GM19043 (cell line): Measurements from ENCODE around the gene GSG1L2.

Experiments used
- ATAC-seq: cut with Tn5 transposase; IDR thresholded peaks from one replicate; pipeline ENCODE4 v1.9.1; 2021; ENCODE audit warnings: low read depth; ENCODE audit not compliant: unreplicated experiment

GSG1L2 gene

GRCh38 chr17:9825641-9826150, 3.8 kb upstream of the GSG1L2 start, which contains the start of gene GLP2R:
Gene GLP2R (plus strand): TSS chr17:9825924. CDS start chr17:9826064, 140 bp downstream.
- no peak for ATAC-seq

DNA sequence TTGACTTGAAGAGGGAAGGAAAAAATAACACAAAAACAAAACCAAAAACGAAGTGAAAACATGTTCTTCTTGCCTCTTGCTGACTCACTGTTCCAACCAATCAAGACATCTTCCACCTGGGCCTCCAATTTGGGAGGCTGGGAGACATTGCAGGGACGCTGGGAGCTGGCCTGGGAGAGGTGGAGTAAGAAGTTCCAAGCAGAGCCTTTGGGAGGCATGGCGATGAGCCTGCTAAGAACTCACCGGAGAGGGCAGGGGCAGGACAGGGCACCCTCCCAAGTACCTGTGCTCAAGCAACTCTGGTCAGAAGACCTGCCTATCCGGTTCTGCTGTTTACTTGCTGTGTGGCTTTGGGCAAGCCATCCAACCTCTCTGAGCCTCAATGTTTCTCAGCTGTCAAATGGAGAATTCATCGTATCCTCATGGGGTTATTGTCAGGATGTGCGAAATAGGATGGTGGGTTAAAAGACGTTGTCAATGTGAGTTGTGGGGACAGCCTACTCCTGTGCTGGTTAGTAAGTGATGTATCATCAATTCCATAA, 3.0 kb upstream of the GSG1L2 start:
- ATAC-seq, result no peak

DNA sequence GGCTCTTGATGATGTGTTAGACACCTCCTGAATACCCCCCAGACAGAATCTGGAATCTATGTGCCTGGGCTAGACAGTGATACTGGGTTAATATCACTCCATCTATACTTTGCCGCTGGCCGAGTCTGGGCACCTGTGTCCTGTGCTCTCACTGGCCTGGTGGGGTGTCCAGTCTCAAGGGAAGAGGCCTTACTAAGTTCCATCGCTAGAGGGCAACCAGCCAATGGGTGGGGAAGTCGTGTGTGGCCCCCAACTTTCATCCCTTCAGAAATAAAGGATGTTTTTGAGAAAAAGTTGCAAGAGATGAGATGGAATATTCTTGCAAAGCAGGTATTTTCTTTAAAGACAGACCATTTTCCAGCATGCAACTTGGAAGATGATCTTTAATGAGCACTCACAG, 2.2 kb upstream of the GSG1L2 start:
- no peak for ATAC-seq

- no peak for ATAC-seq
These were observed 1.4 kb downstream of the GSG1L2 start for GRCh38 chr17:9820448-9820847.

- no peak for ATAC-seq
These were observed 3.1 kb downstream of the GSG1L2 start for GRCh38 chr17:9818760-9819159.

GRCh38 chr17:9817086-9817485, 4.8 kb downstream of the GSG1L2 start:
- no peak for ATAC-seq

- ATAC-seq, result no peak
These were observed 5.4 kb downstream of the GSG1L2 start for GRCh38 chr17:9816472-9816871.

GRCh38 chr17:9814337-9814945, 7.4 kb downstream of the GSG1L2 start:
- no peak for ATAC-seq

DNA sequence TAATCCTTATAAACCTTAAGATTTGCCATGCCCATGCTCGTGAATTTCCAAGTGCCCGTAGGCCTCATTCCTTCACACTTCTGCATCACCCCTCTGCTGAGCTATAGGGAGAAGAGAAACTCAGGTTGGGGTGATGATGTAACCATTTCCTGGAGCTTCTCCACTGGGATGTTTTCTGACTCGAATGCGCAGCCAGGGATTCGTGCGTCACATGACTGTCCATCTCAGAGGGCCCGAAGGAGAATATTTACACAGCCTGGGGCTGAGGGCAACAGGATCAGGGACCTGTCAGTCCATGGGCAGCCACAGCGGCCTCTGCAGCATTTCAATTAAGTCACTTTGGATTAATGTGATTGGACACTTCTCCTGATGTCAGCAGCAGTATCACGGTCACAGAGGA, 8.7 kb downstream of the GSG1L2 start:
- ATAC-seq, result no peak

DNA sequence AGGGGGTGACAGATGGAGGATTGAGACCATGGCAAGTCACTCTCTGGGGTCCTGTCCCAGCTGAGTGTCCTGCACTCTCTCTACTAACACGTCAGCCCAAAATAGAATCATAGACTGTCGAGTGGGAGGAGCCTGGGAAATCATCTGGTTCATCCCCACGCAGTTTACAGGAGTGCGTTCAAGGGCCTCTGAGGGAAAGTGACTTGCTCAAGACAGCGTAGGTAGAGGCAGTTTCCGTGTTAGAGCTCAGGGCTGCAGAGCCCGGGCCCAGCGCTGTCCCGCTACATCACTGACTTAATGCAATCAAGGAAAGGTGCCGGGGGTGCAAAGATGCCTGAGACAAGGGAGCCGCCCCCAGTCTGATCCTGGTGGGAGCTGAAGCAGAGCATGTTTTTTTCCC, 10.3 kb downstream of the GSG1L2 start:
- no peak for ATAC-seq

GRCh38 chr17:9811086-9811485, 10.8 kb downstream of the GSG1L2 start:
- ATAC-seq, result no peak

GRCh38 chr17:9810100-9810949, 11.6 kb downstream of the GSG1L2 start:
- ATAC-seq, result no peak

GRCh38 chr17:9809409-9809808, 12.5 kb downstream of the GSG1L2 start:
- ATAC-seq, result no peak

GRCh38 chr17:9806699-9807098, 15.2 kb downstream of the GSG1L2 start:
- ATAC-seq, result no peak

GRCh38 chr17:9805769-9806168, 16.1 kb downstream of the GSG1L2 start:
- ATAC-seq, result no peak

GRCh38 chr17:9802697-9803096, 19.2 kb downstream of the GSG1L2 start:
- no peak for ATAC-seq

- ATAC-seq, result no peak
These were observed 19.6 kb downstream of the GSG1L2 start for GRCh38 chr17:9802294-9802693.

- ATAC-seq, result no peak
These were observed 20.4 kb downstream of the GSG1L2 start for GRCh38 chr17:9801505-9801904.

GRCh38 chr17:9798724-9799123, 23.2 kb downstream of the GSG1L2 start:
- no peak for ATAC-seq

GRCh38 chr17:9798008-9798407, 23.9 kb downstream of the GSG1L2 start:
- ATAC-seq, result no peak

GRCh38 chr17:9792181-9792840, 29.6 kb downstream of the GSG1L2 start:
- ATAC-seq, result no peak
